ENCODE measurements around the gene MOG.

DNA sequence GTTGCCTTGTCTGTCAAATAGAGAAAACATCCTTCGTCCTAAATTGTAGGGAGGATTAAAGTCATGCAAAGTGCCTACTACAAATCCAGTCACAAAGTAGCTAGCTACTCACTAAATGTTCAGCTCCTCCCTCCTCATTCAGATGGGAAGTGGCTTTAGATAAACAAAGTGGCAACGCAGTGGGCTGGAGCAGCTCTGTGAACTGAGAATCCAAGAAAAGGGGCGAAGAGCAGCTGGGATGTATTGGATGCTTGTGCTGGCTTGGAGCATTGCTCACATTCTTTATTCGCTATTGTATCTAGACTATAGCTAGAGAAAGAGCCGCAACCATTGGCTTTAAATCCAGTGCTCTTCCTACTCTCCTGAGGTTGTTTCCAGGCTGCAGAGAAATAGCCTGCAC, 10.3 kb downstream of the MOG start:
- TF ChIP-seq, protein P1, sequence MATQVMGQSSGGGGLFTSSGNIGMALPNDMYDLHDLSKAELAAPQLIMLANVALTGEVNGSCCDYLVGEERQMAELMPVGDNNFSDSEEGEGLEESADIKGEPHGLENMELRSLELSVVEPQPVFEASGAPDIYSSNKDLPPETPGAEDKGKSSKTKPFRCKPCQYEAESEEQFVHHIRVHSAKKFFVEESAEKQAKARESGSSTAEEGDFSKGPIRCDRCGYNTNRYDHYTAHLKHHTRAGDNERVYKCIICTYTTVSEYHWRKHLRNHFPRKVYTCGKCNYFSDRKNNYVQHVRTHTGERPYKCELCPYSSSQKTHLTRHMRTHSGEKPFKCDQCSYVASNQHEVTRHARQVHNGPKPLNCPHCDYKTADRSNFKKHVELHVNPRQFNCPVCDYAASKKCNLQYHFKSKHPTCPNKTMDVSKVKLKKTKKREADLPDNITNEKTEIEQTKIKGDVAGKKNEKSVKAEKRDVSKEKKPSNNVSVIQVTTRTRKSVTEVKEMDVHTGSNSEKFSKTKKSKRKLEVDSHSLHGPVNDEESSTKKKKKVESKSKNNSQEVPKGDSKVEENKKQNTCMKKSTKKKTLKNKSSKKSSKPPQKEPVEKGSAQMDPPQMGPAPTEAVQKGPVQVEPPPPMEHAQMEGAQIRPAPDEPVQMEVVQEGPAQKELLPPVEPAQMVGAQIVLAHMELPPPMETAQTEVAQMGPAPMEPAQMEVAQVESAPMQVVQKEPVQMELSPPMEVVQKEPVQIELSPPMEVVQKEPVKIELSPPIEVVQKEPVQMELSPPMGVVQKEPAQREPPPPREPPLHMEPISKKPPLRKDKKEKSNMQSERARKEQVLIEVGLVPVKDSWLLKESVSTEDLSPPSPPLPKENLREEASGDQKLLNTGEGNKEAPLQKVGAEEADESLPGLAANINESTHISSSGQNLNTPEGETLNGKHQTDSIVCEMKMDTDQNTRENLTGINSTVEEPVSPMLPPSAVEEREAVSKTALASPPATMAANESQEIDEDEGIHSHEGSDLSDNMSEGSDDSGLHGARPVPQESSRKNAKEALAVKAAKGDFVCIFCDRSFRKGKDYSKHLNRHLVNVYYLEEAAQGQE (IDR thresholded peaks at IDR 0.05; ENCODE audit: low read depth) = no peak
- TF ChIP-seq, protein P2, sequence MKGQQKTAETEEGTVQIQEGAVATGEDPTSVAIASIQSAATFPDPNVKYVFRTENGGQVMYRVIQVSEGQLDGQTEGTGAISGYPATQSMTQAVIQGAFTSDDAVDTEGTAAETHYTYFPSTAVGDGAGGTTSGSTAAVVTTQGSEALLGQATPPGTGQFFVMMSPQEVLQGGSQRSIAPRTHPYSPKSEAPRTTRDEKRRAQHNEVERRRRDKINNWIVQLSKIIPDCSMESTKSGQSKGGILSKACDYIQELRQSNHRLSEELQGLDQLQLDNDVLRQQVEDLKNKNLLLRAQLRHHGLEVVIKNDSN (IDR thresholded peaks at IDR 0.05) = no peak
- TF ChIP-seq TAF1 (IDR thresholded peaks at IDR 0.05; ENCODE audit: low read depth) (no peak), TEAD4 (IDR thresholded peaks at IDR 0.05) (no peak), EGR1 (IDR thresholded peaks at IDR 0.05) (no peak), RAD21 (IDR thresholded peaks at IDR 0.05; ENCODE audit: low read depth) (no peak), ZBTB7A (IDR thresholded peaks at IDR 0.05; ENCODE audit: low read depth) (no peak)
- TF ChIP-seq, protein P3, sequence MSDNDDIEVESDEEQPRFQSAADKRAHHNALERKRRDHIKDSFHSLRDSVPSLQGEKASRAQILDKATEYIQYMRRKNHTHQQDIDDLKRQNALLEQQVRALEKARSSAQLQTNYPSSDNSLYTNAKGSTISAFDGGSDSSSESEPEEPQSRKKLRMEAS (IDR thresholded peaks at IDR 0.05) = no peak
